Body of pancreas (tissue), 4 donors: ENCODE data around the gene GALNT16. TPM values are rescaled to one million over a fixed set of nuclear protein-coding genes. Genes with fewer than 3 reads are reported as not detected.
"Not testable (repeated sequence)": the region's sequence is repeated elsewhere in the genome, so short reads cannot be mapped to it uniquely, and the experiment has no call there.

Experiments used
- ATAC-seq: fragments of 150-250 bp; one replicate; pipeline ENCODE4 v1.9.1; 2016
- DNase-seq, 4 donors: peaks; one replicate each; pipeline ENCODE4 v3.0.0-alpha.2; 2019
- H3K27ac ChIP-seq, 4 donors: fragments of 200-600 bp; sonication (generic); 1 replicate in 3 of 4; 2 replicates in 1 of 4; pipeline versions ENCODE4 v1.5.1 to v1.6.1; 2016 to 2019; ENCODE audit warnings: mild to moderate bottlenecking in 1 of 4, mixed read lengths in 1 of 4, moderate library complexity in 1 of 4
- H3K27me3 ChIP-seq, 2 donors: fragments of 200-600 bp; sonication (generic); one replicate each; pipeline ENCODE4 v1.6.0; 2016; ENCODE audit warnings: mild to moderate bottlenecking in 1 of 2
- H3K36me3 ChIP-seq, 2 donors: fragments of 200-600 bp; sonication (generic); replicated peaks in 1 of 2; 2 replicates each; pipeline ENCODE4 v1.5.1; 2016; ENCODE audit warnings: low read depth in 2 of 2; ENCODE audit not compliant: insufficient read depth in 1 of 2
- H3K4me1 ChIP-seq: fragments of 200-600 bp; sonication (generic); one replicate; pipeline ENCODE4 v1.6.0; 2016
- H3K4me3 ChIP-seq, 2 donors: fragments of 200-600 bp; sonication (generic); 1 replicate in 1 of 2; 2 replicates in 1 of 2; pipeline ENCODE4 v1.5.1; 2016 to 2019
- H3K9me3 ChIP-seq, 3 donors: fragments of 200-600 bp; sonication (generic); 1 replicate in 2 of 3; 2 replicates in 1 of 3; pipeline ENCODE4 v1.5.1; 2016
- POLR2A ChIP-seq, 3 donors: fragments of 450-650 bp; IDR thresholded peaks; one replicate each; pipeline ENCODE4 v1.6.1; 2016; ENCODE audit warnings: antibody characterized with exemption in 3 of 3, mild to moderate bottlenecking in 2 of 3
- WGBS, 2 donors: methylation state at CpG; one replicate each; pipeline ENCODE4 v1.1.5; 2017; 5-methylcytosine and 5-hydroxymethylcytosine counted together
- intact Hi-C: fragments of 100-400 bp; cut with DNase I; formaldehyde crosslinking; loops from one replicate; pipeline ENCODE4 v1.15.1; 2023
- total RNA-seq, 2 donors: library from RNA; depleted of rRNA; stranded (reverse); fragments of >200 nt; gene quantifications; one replicate each; pipeline ENCODE4 v1.1.0, GENCODE V29; 2016
- TF ChIP-seq, protein P1 (sequence below), 7 experiments: fragments of 450-650 bp in 4 of 7; fragments of 200-600 bp in 3 of 7; sonication (generic) in 3 of 7; IDR thresholded peaks; one replicate each; pipeline ENCODE4 v1.5.1; 2016 to 2019; ENCODE audit warnings: antibody characterized with exemption in 7 of 7

Gene GALNT16
- total RNA-seq, 2 donors from 2014 or later: 1.3 to 5.6 TPM

DNA sequence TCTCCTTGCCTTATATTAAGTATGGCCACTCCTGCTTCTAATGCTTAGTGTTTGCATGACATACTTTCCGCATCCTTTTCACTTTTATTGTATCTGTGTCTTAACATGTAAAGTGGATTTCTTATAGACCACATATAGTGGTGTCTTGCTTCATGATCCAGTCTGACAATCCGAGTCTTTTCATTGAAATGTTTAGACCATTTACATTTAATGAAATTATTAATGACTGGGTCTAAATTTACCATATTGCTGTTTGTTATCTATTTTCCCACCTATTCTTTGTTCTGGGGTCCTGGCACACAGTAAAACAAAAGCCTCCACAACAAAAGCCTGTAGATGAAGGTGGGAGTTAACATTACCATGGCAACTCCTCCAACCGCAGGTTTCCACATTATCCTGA lies 115.2 kb downstream of the GALNT16 start:
- Histone ChIP-seq H3K36me3 (no peaks in the 10 kb centered on the region), H3K4me1 (no peaks in the 10 kb centered on the region), H3K4me3 (no peak overlapping the region), H3K27ac (no peak overlapping the region), H3K27me3 (no peaks in the 10 kb centered on the region), H3K9me3 (no peaks in the 10 kb centered on the region)
- no peak for ATAC-seq
- 78 to 97% methylated on average over 3 of the region's 3 CpGs for whole genome bisulfite sequencing, 2 donors
- intact Hi-C loops: no loop called here
- TF ChIP-seq POLR2A (IDR thresholded peaks at IDR 0.05): no peak
- no peak for DNase-seq

DNA sequence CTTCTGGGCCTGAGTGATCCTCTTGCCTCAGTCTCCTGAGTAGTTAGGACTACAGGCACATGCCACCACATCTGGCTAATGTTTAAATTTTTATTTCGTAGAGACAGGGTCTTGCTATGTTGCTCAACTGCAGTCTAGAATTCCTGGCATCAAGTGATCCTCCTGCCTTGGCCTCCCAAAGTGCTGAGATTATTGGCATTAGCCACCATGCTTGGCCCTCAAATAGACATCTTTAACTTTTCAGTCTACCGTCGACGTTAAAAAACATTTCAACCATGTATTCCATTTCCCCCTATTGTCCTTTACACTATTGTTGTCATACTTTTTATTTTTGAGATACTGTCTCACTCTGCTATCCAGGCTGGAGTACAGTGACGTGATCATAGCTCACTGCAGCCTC lies 115.8 kb downstream of the GALNT16 start:
- WGBS, 2 donors: 97 to 98% methylated on average over 5 of the region's 5 CpGs
- DNase-seq: no peak
- no peaks in the 10 kb centered on the region for H3K9me3 ChIP-seq

DNA sequence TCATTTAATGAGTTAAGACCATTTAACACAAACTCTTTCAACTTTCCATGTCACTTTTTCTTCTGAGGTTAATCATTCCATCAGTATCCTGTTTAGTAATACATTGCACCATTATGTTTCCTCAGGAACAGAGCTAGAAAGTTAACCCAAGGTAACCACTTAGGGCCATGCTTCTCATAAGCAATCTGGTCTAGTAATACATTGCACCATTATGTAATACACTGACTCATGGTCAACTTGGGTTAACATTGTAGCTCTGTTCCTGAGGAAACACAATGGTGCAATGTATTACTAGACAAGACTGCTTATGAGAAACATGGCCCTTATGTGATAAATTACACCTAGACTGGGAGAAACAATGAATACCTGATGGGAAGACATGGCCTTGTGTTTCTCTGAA lies 116.5 kb downstream of the GALNT16 start:
- ATAC-seq (no peak), DNase-seq (no peak)

More for the DNA sequence above, 115.8 kb downstream of the GALNT16 start:
- no peak overlapping the region for H3K4me3 ChIP-seq
- no peak overlapping the region for H3K27ac ChIP-seq
- H3K36me3 ChIP-seq: peaks cover 0 to 4% of the 10 kb centered on the region in 2 donors
- intact Hi-C loops: no loop called here
- no peaks in the 10 kb centered on the region for H3K27me3 ChIP-seq
- TF ChIP-seq, protein P1, sequence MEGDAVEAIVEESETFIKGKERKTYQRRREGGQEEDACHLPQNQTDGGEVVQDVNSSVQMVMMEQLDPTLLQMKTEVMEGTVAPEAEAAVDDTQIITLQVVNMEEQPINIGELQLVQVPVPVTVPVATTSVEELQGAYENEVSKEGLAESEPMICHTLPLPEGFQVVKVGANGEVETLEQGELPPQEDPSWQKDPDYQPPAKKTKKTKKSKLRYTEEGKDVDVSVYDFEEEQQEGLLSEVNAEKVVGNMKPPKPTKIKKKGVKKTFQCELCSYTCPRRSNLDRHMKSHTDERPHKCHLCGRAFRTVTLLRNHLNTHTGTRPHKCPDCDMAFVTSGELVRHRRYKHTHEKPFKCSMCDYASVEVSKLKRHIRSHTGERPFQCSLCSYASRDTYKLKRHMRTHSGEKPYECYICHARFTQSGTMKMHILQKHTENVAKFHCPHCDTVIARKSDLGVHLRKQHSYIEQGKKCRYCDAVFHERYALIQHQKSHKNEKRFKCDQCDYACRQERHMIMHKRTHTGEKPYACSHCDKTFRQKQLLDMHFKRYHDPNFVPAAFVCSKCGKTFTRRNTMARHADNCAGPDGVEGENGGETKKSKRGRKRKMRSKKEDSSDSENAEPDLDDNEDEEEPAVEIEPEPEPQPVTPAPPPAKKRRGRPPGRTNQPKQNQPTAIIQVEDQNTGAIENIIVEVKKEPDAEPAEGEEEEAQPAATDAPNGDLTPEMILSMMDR (IDR thresholded peaks at IDR 0.05): no peak
- TF ChIP-seq POLR2A (IDR thresholded peaks at IDR 0.05): no peak
- H3K4me1 ChIP-seq: no peaks in the 10 kb centered on the region
- no peak for ATAC-seq

DNA sequence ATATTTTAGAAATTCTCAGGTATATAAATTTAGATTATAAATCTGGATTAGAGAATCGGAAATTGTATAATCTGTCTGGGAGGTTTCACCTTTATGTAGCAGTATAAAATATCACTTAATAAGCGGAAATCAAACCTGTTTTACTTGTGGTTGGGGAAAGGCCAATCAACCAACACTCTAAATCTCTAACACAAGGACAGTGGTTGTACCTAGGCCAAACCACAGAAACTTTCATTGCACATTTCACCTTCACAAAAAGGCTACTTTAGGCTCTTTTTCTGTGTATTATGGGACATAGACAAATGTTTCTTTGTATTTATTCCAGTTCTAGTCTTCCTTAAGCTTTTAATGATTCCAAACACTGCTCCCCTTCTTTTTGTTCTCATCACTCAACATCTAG lies 118.3 kb downstream of the GALNT16 start:
- peaks cover 0 to 4% of the 10 kb centered on the region in 2 donors for H3K36me3 ChIP-seq
- DNase-seq (no peak), ATAC-seq (no peak)
- 64 to 76% methylated on average over 2 of the region's 2 CpGs for WGBS, 2 donors
- H3K9me3 ChIP-seq: no peaks in the 10 kb centered on the region
- H3K4me1 ChIP-seq: no peaks in the 10 kb centered on the region
- intact Hi-C loops: no loop called here
- no peak overlapping the region for H3K27ac ChIP-seq
- TF ChIP-seq, protein P1 (IDR thresholded peaks at IDR 0.05): no peak
- TF ChIP-seq POLR2A (IDR thresholded peaks at IDR 0.05): no peak
- no peaks in the 10 kb centered on the region for H3K27me3 ChIP-seq
- no peak overlapping the region for H3K4me3 ChIP-seq

More for the DNA sequence above, 116.5 kb downstream of the GALNT16 start:
- Histone ChIP-seq H3K4me1 (no peaks in the 10 kb centered on the region), H3K27me3 (no peaks in the 10 kb centered on the region), H3K36me3 (peaks cover 0 to 4% of the 10 kb centered on the region in 2 donors), H3K4me3 (no peak overlapping the region), H3K9me3 (no peaks in the 10 kb centered on the region), H3K27ac (no peak overlapping the region)
- no peak for TF ChIP-seq POLR2A (IDR thresholded peaks at IDR 0.05)
- TF ChIP-seq, protein P1 (IDR thresholded peaks at IDR 0.05): no peak
- intact Hi-C loops: no loop called here

DNA sequence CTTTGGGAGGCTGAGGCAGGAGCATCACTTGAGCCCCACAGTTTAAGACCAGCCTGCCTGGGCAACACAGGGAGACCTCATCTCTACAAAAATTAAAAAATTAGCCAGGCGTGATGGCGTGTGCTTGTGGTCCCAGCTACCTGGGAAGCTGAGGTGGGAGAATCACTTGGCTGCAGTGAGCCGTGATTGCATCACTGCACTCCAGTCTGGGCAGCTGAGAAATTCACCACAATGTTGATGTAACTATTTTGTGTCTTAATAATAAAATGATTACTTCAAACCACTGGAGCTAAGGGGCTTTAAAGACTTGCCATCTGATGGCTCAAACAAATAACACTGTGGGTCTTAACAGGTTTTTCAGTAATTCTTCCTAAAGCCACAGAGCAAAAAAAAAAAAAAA lies 127.4 kb downstream of the GALNT16 start:
- 88 to 89% methylated on average over 3 of the region's 3 CpGs for WGBS, 2 donors
- ATAC-seq (no peak), DNase-seq (no peak)
- peaks cover 0 to 4% of the 10 kb centered on the region in 2 donors for H3K36me3 ChIP-seq
- peaks cover 8% of the 10 kb centered on the region for H3K4me1 ChIP-seq
- H3K4me3 ChIP-seq: no peak overlapping the region
- H3K9me3 ChIP-seq: no peaks in the 10 kb centered on the region
- no peaks in the 10 kb centered on the region for H3K27me3 ChIP-seq
- TF ChIP-seq, protein P1 (IDR thresholded peaks at IDR 0.05): no peak
- TF ChIP-seq POLR2A (IDR thresholded peaks at IDR 0.05): no peak
- intact Hi-C loops: no loop called here
- H3K27ac ChIP-seq: no peak overlapping the region

DNA sequence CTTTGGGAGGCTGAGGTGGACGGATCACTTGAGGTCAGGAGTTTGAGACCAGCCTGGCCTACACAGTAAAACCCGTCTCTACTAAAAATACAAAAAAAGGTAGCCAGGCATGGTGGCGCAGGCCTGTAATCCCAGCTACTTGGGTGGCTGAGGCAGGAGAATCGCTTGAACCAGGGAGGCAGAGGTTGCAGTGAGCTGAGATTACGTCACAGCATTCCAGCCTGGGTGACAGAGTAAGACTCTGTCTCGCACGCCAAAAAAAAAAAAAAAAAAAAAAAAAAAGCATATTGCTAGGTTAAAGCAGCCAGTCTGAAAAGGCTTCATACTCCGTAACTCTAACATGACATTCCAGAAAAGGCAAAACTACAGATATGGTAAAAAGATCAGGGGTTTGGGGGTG lies 131.4 kb downstream of the GALNT16 start:
- ATAC-seq, H3K4me3 ChIP-seq, intact Hi-C loops, H3K4me1 ChIP-seq, H3K9me3 ChIP-seq, DNase-seq, H3K27ac ChIP-seq, H3K27me3 ChIP-seq: not testable (repeated sequence)
- 88 to 91% methylated on average over 8 of the region's 8 CpGs for WGBS, 2 donors
- H3K36me3 ChIP-seq: peaks cover 8 to 23% of the 10 kb centered on the region in 2 donors
